ENCODE results near the gene TMEM98.
"Not testable (repeated sequence)": the region's sequence is repeated elsewhere in the genome, so short reads cannot be mapped to it uniquely, and the experiment has no call there.

The TMEM98 gene

DNA sequence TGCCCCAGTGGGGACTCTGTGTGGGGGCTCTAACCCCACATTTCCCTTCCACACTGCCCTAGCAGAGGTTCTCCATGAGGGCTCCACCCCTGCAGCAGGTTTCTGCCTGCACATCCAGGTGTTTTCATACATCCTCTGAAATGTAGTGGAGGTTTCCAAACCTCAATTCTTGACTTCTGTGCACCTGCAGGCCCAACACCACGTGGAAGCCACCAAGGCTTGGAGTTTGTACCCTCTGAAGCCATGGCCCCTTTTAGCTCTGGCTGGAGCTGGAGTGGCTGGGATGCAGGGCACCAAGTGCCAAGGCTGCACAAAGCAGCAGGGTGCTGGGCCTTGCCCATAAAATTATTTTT is 59.5 kb downstream of the TMEM98 start:
- DNase-seq: not testable (repeated sequence)

DNA sequence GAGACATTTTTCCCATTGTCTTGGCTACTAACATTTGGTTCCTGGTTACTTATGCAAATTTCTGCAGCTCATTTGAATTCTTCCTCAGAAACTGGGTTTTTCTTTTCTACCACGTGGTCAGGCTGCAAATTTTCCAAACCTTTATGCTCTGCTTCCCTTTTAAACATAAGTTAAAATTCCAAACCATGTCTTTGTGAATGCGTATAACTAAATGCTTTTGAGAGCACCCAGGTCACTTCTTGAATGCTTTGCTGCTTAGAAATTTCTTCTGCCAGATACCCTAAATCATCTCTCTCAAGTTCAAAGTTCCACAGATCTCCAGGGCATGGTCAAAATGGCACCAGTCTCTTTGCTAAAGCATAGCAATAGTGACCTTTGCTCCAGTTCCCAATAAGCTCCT is 59.9 kb downstream of the TMEM98 start:
- not testable (repeated sequence) for DNase-seq

DNA sequence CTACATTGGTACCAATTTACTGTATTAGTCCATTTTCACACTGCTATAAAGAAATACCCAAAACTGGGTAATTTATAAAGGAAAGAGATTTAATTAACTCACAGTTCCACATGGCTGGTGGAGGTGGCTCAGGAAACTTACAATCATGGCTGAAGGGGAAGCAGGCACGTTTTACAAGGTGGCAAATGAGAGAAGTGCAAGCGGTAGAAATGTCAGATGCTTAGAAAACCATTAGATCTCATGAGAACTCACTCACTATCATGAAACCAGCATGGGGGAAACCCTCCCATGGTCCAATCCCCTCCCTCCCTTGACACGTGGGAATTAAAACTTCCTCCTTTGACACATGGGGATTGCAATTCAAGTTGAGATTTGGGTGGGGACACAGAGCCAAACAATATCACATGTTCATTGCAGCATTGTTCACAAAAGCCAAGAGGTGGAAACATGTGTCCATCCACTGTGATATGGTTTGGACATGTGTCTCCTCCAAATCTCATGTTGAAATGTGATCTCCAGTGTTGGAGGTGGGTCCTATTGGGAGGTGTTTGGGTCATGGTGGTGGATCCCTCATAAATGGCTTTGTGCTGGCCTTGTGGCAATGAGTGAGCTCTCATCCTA is 60.6 kb downstream of the TMEM98 start:
- DNase-seq: no peak

DNA sequence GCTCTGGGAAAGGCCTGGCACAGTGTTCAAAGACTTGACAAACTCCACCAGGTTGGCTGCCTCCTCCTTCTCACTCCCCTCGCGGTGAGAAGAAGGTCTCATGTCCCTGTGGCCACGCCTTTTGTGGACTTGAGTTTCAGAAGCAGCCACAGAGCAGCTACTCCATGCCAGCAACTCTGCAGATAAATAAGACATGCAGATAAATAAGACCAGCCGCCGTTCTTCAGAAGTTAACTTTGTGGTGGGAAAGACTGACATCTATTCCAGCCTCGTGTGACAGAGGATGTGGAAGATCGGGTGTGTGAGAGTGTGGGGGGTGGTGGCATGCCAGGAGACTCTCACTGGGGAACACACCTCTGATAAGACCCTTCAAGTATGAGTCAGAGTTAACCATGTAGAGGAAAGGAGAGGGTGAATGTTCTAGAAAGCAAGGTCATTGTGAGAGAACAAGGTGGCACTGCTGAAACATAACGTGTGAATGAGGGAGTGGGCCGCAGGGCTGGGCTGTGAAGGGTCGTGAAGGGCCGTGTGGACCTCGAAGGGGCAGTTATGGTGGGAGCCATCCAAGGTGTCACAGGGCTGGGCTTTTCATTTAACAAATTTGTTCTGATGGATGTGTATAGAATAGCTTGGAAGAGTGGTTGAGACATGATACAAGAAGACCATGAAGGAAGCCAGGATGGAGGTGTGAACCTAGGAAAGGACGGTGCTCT is 64.5 kb downstream of the TMEM98 start:
- no peak for DNase-seq

DNA sequence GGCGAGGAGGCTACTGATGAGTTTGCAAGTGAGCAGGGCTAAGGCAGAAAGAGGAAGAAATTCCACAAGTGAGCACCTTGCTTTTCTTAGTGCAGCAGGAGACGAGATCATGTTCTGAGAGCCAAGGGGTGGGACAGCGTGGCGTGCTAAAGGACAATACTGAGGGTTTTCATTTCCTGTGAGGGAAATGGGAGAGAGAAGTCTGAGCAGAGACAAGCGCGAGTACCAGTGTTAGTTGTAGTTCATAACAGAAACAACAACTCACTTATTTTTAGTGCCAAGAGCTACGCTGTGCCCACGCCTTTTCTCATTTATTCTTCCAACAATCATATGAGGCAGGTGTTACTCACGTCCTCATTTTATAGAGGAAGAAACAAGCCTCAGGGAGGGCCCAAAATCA is 66.0 kb downstream of the TMEM98 start:
- no peak for DNase-seq

Data from EL (cell line).